Eye (tissue), 1 donor: ENCODE measurements around the gene OCEL1.
A peak's percentile ranks its signal among the peaks of the same experiment; 100 is the strongest.

ENCODE experiments used
- DNase-seq: peaks from one replicate; pipeline ENCODE4 v3.0.0-alpha.2; 2015

Gene OCEL1

GRCh38 chr19:17211547-17212446, 14.2 kb upstream of the OCEL1 start:
- no peak for DNase-seq

- no peak for DNase-seq
Observed at GRCh38 chr19:17213334-17213733, 12.7 kb upstream of the OCEL1 start.

- no peak for DNase-seq
Observed at GRCh38 chr19:17214508-17215126, 11.4 kb upstream of the OCEL1 start.

GRCh38 chr19:17215127-17215971, 10.7 kb upstream of the OCEL1 start, which contains the start of gene USE1:
TSS of gene USE1 (plus strand) at chr19:17215357. CDS start at chr19:17215406, 49 bp downstream.
- peak; percentile 98 for DNase-seq

GRCh38 chr19:17216058-17216670, 9.9 kb upstream of the OCEL1 start:
- no peak for DNase-seq

GRCh38 chr19:17219286-17219685, 6.7 kb upstream of the OCEL1 start:
- no peak for DNase-seq

GRCh38 chr19:17220207-17220758, 5.7 kb upstream of the OCEL1 start:
- no peak for DNase-seq

- no peak for DNase-seq
Observed at GRCh38 chr19:17225053-17225452, 973 bp upstream of the OCEL1 start.

GRCh38 chr19:17227798-17228367, 1.9 kb downstream of the OCEL1 start:
- no peak for DNase-seq

GRCh38 chr19:17229890-17230289, 3.9 kb downstream of the OCEL1 start:
- no peak for DNase-seq

- DNase-seq, result no peak
Observed at GRCh38 chr19:17232258-17232657, 6.2 kb downstream of the OCEL1 start.

- DNase-seq, result peak; percentile 56
Observed at GRCh38 chr19:17234911-17235299, 8.9 kb downstream of the OCEL1 start.

- DNase-seq, result peak; percentile 86
Observed at GRCh38 chr19:17235300-17235970, 9.4 kb downstream of the OCEL1 start.

- DNase-seq, result no peak
Observed at GRCh38 chr19:17235971-17236777, 10.1 kb downstream of the OCEL1 start.

- no peak for DNase-seq
Observed at GRCh38 chr19:17236811-17237543, 11.0 kb downstream of the OCEL1 start.

GRCh38 chr19:17237747-17238706, 12.0 kb downstream of the OCEL1 start:
- DNase-seq, result no peak

GRCh38 chr19:17240062-17240752, 14.2 kb downstream of the OCEL1 start:
- DNase-seq, result peak; percentile 40

GRCh38 chr19:17240826-17241399, 14.9 kb downstream of the OCEL1 start:
- DNase-seq, result no peak
